Measurements from ENCODE around the gene RASL10B. TPM values are rescaled to one million over a fixed set of nuclear protein-coding genes. Genes with fewer than 3 reads are reported as not detected.

Gene RASL10B
- total and polyA plus RNA-seq, 10 of the 15 experiments (the other 5 are each of a cell fraction or from before 2014, with no cell fraction given), result not detected

DNA sequence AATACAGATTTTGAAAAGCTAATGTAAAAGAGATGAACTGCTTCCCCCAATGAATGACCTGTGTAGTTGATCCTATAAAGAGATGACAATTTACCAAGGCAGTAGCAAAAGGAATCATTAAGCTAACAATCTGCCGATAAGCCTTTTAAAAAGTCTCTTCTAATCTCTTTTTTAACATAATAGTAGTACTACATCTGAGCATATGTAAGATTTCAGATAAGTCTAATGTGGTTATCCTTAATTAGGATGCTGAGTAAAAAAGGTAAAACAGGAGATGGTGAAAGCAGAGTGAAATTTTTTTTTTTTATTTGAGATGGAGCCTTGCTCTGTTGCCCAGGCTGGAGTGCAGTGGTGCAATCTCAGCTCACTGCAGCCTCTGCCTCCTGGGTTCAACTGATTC, 26.2 kb upstream of the RASL10B start:
- intact Hi-C loops (cut with micrococcal nuclease; ENCODE audit: unreplicated experiment) (no loop called here), in situ Hi-C loops (cut with MboI) (no loop called here)
- Histone ChIP-seq H4K20me1 (ENCODE audit: control insufficient read depth, insufficient read depth) (no peaks in the 10 kb centered on the region), H3K9ac (ENCODE audit: control insufficient read depth, insufficient read depth, low read length) (no peak overlapping the region), H3K9me3 (replicated peaks; ENCODE audit: control insufficient read depth, insufficient read depth, low read length) (no peaks in the 10 kb centered on the region), H3K36me3 (ENCODE audit: control insufficient read depth in 2 of 2, insufficient read depth in 2 of 2, low read length in 1 of 2) (peaks cover 1 to 3% of the 10 kb centered on the region in 2 experiments; a peak in 1 of 4 replicates), H2AFZ (ENCODE audit: control insufficient read depth, low read depth, low read length) (no peak overlapping the region), H3K4me1 (ENCODE audit: control insufficient read depth, insufficient read depth, low read length) (no peaks in the 10 kb centered on the region; the same call in 1 of the 2 replicates), H3K4me2 (ENCODE audit: control insufficient read depth, insufficient read depth) (no peak overlapping the region), H3K79me2 (ENCODE audit: control insufficient read depth, insufficient read depth, low read length) (no peaks in the 10 kb centered on the region), H3K27ac (ENCODE audit: control insufficient read depth, insufficient read depth) (no peak overlapping the region), H3K4me3 (no peak overlapping the region), H3K27me3 (replicated peaks in 1 of 2; ENCODE audit: control insufficient read depth in 2 of 2, insufficient read depth in 2 of 2, low read length in 1 of 2) (no peaks in the 10 kb centered on the region)
- DNase-seq (ENCODE audit: low read depth, low spot score) (no peak), ATAC-seq (no peak), FAIRE-seq (no peak)
- POLR2A ChIA-PET, result no interaction called here
- CTCF ChIA-PET, result interaction anchor here (0.9 kb wide), 1 partner anchor 92 kb away, joined by 3 read pairs; no protein-coding TSS in a partner anchor
- BruUV-seq (replicated peaks), result no TSS peak
- RAD21 ChIA-PET (ENCODE audit: unreplicated experiment), result no interaction called here
- SMC1A ChIA-PET (ENCODE audit: uncharacterized antibody, unreplicated experiment), result no interaction called here
- WGBS (ENCODE audit: insufficient coverage, insufficient replicate concordance, low lambda C conversion rate, missing lambda C conversion rate), result 100% methylated on average over 1 of the region's 1 CpG
- TF ChIP-seq, protein P1, sequence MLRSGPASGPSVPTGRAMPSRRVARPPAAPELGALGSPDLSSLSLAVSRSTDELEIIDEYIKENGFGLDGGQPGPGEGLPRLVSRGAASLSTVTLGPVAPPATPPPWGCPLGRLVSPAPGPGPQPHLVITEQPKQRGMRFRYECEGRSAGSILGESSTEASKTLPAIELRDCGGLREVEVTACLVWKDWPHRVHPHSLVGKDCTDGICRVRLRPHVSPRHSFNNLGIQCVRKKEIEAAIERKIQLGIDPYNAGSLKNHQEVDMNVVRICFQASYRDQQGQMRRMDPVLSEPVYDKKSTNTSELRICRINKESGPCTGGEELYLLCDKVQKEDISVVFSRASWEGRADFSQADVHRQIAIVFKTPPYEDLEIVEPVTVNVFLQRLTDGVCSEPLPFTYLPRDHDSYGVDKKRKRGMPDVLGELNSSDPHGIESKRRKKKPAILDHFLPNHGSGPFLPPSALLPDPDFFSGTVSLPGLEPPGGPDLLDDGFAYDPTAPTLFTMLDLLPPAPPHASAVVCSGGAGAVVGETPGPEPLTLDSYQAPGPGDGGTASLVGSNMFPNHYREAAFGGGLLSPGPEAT (IDR thresholded peaks at IDR 0.05; ENCODE audit: low read depth), result no peak
- TF ChIP-seq, protein P2, sequence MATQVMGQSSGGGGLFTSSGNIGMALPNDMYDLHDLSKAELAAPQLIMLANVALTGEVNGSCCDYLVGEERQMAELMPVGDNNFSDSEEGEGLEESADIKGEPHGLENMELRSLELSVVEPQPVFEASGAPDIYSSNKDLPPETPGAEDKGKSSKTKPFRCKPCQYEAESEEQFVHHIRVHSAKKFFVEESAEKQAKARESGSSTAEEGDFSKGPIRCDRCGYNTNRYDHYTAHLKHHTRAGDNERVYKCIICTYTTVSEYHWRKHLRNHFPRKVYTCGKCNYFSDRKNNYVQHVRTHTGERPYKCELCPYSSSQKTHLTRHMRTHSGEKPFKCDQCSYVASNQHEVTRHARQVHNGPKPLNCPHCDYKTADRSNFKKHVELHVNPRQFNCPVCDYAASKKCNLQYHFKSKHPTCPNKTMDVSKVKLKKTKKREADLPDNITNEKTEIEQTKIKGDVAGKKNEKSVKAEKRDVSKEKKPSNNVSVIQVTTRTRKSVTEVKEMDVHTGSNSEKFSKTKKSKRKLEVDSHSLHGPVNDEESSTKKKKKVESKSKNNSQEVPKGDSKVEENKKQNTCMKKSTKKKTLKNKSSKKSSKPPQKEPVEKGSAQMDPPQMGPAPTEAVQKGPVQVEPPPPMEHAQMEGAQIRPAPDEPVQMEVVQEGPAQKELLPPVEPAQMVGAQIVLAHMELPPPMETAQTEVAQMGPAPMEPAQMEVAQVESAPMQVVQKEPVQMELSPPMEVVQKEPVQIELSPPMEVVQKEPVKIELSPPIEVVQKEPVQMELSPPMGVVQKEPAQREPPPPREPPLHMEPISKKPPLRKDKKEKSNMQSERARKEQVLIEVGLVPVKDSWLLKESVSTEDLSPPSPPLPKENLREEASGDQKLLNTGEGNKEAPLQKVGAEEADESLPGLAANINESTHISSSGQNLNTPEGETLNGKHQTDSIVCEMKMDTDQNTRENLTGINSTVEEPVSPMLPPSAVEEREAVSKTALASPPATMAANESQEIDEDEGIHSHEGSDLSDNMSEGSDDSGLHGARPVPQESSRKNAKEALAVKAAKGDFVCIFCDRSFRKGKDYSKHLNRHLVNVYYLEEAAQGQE (IDR thresholded peaks at IDR 0.05; ENCODE audit: low read depth, low read length), result no peak
- TF ChIP-seq SRF (IDR thresholded peaks at IDR 0.05; ENCODE audit: low read depth in 2 of 2, low read length in 2 of 2) (no peak), SIX5 (IDR thresholded peaks at IDR 0.05; ENCODE audit: low read depth, low read length, severe bottlenecking) (no peak), ASH2L (IDR thresholded peaks at IDR 0.05; ENCODE audit: borderline replicate concordance, low read depth) (no peak), ETV6 (conservative IDR thresholded peaks at IDR 0.05 in 1 of 2, IDR thresholded peaks at IDR 0.05 in 1 of 2; ENCODE audit: borderline replicate concordance in 1 of 2, low read depth in 1 of 2) (no peak), CEBPB (IDR thresholded peaks at IDR 0.05; ENCODE audit: borderline replicate concordance in 1 of 2, low read depth in 2 of 2, low read length in 2 of 2) (no peak), NFYA (IDR thresholded peaks at IDR 0.05; ENCODE audit: borderline replicate concordance, low read depth, low read length) (no peak), CREB1 (IDR thresholded peaks at IDR 0.05; ENCODE audit: low read depth) (no peak), PML (IDR thresholded peaks at IDR 0.05; ENCODE audit: low read length) (no peak), SP1 (IDR thresholded peaks at IDR 0.05; ENCODE audit: low read depth, low read length) (no peak)
- TF ChIP-seq, protein P3, sequence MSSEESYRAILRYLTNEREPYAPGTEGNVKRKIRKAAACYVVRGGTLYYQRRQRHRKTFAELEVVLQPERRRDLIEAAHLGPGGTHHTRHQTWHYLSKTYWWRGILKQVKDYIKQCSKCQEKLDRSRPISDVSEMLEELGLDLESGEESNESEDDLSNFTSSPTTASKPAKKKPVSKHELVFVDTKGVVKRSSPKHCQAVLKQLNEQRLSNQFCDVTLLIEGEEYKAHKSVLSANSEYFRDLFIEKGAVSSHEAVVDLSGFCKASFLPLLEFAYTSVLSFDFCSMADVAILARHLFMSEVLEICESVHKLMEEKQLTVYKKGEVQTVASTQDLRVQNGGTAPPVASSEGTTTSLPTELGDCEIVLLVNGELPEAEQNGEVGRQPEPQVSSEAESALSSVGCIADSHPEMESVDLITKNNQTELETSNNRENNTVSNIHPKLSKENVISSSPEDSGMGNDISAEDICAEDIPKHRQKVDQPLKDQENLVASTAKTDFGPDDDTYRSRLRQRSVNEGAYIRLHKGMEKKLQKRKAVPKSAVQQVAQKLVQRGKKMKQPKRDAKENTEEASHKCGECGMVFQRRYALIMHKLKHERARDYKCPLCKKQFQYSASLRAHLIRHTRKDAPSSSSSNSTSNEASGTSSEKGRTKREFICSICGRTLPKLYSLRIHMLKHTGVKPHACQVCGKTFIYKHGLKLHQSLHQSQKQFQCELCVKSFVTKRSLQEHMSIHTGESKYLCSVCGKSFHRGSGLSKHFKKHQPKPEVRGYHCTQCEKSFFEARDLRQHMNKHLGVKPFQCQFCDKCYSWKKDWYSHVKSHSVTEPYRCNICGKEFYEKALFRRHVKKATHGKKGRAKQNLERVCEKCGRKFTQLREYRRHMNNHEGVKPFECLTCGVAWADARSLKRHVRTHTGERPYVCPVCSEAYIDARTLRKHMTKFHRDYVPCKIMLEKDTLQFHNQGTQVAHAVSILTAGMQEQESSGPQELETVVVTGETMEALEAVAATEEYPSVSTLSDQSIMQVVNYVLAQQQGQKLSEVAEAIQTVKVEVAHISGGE (CRISPR knock-in tag; IDR thresholded peaks at IDR 0.05), result no peak
- TF ChIP-seq, protein P4, sequence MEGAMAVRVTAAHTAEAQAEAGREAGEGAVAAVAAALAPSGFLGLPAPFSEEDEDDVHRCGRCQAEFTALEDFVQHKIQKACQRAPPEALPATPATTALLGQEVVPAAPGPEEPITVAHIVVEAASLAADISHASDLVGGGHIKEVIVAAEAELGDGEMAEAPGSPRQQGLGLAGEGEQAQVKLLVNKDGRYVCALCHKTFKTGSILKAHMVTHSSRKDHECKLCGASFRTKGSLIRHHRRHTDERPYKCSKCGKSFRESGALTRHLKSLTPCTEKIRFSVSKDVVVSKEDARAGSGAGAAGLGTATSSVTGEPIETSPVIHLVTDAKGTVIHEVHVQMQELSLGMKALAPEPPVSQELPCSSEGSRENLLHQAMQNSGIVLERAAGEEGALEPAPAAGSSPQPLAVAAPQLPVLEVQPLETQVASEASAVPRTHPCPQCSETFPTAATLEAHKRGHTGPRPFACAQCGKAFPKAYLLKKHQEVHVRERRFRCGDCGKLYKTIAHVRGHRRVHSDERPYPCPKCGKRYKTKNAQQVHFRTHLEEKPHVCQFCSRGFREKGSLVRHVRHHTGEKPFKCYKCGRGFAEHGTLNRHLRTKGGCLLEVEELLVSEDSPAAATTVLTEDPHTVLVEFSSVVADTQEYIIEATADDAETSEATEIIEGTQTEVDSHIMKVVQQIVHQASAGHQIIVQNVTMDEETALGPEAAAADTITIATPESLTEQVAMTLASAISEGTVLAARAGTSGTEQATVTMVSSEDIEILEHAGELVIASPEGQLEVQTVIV (IDR thresholded peaks at IDR 0.05; ENCODE audit: borderline replicate concordance, partially characterized antibody), result no peak

Measured in GM12878 (cell line).